HuH-7.5 (cell line): Measurements from ENCODE around the gene MCFD2.

Experiments
- DNase-seq: peaks from one replicate; pipeline ENCODE4 v3.0.0; 2011; ENCODE audit warnings: low spot score

Gene MCFD2

DNA sequence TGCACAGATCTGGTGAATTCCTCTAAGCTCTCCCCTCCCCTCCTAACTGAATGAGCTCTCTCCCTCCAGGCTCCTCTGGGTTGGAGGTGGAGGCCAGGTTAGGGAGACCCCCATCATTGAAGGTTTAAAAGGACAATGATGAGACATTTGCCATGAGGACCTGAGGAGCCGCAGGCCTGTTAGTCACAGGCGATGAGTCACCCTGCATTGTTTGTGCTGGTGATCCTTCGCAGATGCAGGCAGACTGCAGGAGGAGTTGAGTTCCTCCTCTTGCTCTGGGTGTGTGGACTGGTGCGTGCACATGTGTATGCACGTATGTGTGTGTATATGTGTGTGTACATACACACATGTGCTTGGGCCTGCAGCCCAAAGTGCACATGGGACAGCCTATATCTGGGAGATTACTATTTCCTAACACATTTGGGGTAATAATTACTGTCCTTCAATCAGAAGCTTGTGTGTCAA, 42.0 kb downstream of the MCFD2 start:
- DNase-seq, result no peak

GRCh38 chr2:46872902-46873603, 42.6 kb downstream of the MCFD2 start:
- no peak for DNase-seq

DNA sequence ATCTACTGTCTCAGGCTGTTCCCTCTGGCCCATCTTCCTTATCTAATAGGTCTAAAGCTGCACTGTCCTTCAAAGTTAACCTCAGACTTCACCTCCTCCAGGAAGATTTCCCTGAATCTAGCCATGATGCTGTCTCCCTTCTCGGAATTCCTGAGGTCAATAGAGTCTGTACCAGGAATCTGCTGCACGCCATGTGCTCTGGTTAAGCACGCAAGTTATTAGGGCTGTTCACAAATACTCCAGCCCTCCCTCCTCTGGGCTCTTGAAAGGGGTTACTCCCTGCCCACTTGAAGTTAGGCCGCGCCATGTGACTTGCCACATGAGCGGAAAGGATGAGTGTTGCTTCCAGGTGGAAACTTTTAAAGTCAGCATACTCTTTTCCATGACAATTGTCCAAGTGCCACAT, 43.6 kb downstream of the MCFD2 start:
- no peak for DNase-seq

DNA sequence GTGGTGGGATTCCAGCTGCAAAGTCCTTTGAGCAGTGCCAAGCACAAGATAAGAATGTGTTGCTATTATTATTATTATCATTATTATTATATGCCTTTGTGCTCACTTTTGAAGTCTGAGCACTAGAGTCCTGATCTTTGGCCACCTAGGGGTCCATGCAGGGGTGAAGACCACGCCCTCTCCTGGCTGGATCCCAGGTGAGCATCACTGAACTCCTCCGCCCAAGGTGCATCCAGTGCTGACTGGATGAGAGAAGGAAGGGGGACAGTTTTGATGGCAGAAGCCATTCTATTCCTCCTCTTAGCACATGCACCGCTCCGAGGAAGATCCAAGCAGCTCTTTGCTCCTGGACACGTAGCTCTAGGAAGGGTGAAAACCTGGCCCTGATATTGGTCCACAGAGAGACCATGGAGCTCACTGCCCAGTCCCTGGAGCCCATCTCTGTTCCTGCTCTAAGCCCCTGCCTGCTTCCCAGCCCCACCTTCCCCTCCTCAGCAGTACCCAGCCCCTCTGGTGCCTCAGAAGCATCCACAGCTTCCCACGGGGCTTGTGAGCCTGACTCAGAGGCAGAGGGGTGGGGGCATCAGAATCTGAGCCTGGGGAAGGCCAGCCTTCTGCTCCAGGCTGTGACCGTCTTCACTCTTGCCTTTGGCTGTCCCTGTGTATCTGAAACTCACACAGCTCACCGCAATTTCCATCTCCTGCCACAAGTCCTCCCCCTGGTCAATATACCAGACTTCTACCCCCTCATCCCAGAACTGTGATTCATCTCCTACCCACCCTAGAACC, 45.4 kb downstream of the MCFD2 start:
- DNase-seq, result no peak

- no peak for DNase-seq
Observed at GRCh38 chr2:46869621-46870020, 46.0 kb downstream of the MCFD2 start.

DNA sequence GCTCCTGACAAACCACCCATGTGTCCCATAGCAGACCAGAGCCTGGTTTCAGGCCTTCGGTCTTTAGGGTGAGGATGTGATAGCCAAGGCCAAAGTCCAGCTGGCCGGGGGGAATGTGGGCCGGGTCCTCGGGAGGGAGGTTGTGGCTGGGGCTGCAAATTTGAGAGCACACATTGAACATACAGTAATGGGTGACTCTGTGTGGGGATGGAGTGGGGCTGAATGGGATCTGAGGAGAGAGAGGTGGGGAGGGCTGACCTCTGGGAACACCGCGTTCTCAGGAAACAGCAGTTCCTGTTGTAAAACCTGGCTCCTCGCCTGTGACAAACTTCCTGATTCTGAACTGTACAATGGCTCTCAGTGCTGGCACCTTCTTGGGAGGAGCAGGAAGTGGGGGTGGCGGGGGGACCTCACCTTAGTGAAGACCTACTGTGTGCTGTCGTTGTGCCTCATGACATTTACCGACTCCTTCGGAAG, 48.8 kb downstream of the MCFD2 start:
- peak; percentile 60 for DNase-seq

DNA sequence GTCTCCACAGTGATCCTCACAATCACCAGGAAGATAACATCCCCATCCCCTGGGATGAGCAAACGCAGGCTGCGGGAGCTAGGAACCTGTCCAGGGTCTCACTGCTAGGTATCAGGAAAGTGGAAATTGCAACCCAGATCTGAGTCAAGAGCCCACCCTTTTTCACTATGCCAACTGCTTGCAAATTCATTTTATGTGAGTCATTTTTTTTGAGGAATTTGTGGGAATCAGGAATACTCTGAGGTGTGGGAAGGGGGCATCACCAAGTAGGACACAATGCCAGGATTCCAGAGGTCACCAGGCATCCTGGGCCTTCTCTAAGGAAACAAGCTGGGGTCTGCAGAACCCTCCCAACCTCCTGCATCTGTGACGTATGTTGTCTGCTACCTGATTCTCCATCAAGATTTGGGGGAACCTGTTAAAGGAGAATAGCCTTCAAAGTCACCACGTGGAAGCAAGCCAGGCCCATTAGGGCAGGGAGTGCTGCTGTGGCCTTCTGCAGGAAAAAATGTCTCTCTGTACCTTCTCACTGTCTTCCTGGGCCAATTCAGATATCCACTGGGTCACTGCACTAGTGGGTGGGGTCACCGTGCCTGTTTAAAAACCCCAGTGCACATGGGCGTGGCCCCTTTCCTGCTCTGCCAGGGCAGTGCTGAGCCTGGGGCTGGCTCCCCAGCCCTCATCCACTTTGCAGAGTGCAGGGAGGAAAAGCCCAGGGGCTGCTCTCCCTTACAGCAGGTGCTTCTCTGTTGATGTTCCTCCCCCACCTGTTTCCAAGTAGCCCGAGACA, 50.2 kb downstream of the MCFD2 start:
- DNase-seq, result no peak

GRCh38 chr2:46863882-46864281, 51.7 kb downstream of the MCFD2 start:
- no peak for DNase-seq

GRCh38 chr2:46862514-46862913, 53.1 kb downstream of the MCFD2 start:
- no peak for DNase-seq

GRCh38 chr2:46861916-46862315, 53.7 kb downstream of the MCFD2 start:
- no peak for DNase-seq

- DNase-seq, result no peak
Observed at GRCh38 chr2:46859482-46859881, 56.1 kb downstream of the MCFD2 start.

DNA sequence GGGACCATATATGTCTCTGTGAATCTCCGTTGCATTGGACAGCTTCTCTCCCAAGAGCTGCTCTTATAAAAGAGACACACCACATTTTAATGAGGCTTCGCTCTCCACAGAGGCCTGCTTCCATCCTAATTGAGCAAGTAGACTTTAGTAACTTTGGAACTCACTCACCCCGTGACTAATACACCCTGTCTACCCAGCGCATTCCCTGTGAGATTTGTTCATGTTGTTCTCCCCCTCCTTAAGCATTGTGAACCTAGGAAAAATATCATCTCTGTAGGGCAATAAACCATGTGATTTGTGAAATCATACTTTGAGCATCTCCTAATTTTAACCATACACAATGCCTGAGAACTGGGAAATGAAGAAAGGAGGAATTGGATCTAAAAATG, 56.9 kb downstream of the MCFD2 start:
- no peak for DNase-seq

DNA sequence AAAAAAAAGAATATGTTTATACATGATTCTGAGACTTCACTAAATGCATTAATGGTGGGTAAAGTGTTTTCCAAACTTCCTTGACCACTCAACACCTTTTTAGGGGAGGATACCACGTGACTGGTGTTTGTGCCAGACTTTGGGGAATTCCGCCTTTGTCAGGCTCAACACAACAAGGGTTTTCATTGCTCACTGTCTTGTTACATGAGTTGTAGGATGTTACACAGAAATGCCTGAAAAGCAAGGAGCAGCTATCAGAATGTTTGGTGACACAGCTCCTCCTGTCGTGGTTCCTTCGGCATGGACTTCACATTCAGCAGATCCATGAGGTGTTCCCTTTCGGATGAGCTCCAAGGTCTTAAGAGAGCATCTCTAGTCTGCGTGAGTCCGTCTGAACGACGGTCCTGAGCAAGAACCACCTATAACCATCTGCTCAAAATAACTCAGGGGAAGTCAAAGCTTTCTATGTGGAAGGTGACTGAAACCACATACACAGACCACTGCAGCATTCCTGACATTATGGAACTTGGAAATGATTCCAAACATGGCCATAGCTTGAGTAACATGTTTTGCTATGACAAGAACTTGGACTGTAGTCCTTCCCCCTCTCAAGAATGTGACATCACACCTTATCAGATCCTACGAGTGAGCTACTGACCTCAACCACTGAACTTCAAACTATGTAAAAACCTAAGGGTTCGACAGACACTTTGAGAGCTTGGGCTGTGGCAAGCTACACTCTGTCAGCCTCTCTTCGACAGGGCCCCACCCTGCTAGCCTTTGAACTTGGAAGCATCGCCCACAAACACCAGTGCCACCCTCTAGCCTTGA, 57.5 kb downstream of the MCFD2 start:
- no peak for DNase-seq

GRCh38 chr2:46856336-46856735, 59.3 kb downstream of the MCFD2 start:
- no peak for DNase-seq

GRCh38 chr2:46855805-46856204, 59.8 kb downstream of the MCFD2 start:
- no peak for DNase-seq

DNA sequence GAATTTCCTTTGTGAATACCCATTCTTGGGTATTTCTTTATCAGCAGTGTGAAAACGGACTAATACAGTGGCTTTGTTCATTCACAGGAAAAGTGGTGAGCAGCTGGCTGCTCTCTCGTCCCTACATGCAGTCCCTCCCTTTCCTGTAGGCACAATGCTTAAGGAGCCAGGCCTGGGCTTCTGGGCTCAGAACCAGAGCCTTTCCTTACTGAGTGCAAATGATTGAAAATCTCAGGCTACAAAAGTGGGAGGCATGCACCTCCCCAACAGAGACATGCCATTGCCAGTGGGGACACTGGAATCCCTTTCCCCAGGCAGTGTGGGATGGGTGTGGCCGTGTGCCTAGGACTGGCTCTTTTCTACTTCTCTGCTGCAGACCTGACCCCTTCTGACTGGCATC, 61.3 kb downstream of the MCFD2 start:
- DNase-seq, result no peak

GRCh38 chr2:46852598-46852997, 63.0 kb downstream of the MCFD2 start:
- no peak for DNase-seq

DNA sequence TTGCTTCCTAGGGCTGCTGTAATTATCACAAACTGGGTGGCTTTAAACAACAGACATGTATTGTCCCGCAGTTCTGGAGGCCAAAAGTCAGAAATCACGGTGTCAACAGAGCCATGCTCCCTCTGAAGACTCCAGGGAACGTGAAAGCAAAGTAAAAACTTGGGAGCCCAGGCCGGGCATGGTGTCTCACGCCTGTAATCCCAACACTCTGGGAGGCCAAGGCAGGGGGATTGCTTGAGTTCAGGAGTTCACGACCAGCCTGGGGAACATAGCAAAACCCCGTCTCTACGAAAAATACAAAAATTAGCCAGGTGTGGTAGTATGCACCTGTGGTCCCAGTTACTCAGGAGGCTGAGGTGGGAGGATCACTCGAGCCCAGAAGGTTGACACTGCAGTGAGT, 63.5 kb downstream of the MCFD2 start:
- DNase-seq, result no peak
